A549 (cell line): ENCODE data around the gene PNPLA6. TPM values are rescaled to one million over a fixed set of nuclear protein-coding genes. Genes with fewer than 3 reads are reported as not detected.

Experiments
- ATAC-seq, 2 experiments: fragments of 200-7000 bp in 1 of 2; fragments of >200 bp in 1 of 2; cut with Nextera tagmentation in 1 of 2; cut with Tn5 transposase in 1 of 2; 3 replicates each; pipeline versions ENCODE4 v1.8.0 to v1.9.1; 2018 to 2020; ENCODE audit warnings: mild to moderate bottlenecking in 1 of 2, moderate library complexity in 1 of 2
- CTCF ChIA-PET: fragments of 300-600 bp; sonication (Branson Sonifier 250); formaldehyde crosslinking; extraction: SDS; loops from one replicate; lab custom pipeline; 2021; ENCODE audit warnings: antibody characterized with exemption, inconsistent platforms; lab: Yijun Ruan, JAX
- POLR2A ChIA-PET: fragments of 350-600 bp; formaldehyde crosslinking; extraction: SDS; loops from one replicate; lab custom pipeline; 2021; ENCODE audit warnings: antibody characterized with exemption, inconsistent platforms; lab: Yijun Ruan, JAX
- DNase-seq, 2 experiments: peaks; one replicate each; pipeline versions ENCODE4 v3.0.0 to v3.0.0-alpha.2; 2011 to 2016; ENCODE audit warnings: low read depth in 1 of 2, low spot score in 1 of 2
- FAIRE-seq: peaks from 2 replicates; lab custom pipeline; 2011; peaks lifted over from hg19 to GRCh38; lab: Jason Lieb, UNC
- H3K27ac ChIP-seq, 2 experiments: fragments of >200 bp; sonication (Bioruptor Twin); formaldehyde crosslinking; 3 replicates each; pipeline ENCODE4 v1.5.1; 2016 to 2017
- H3K4me1 ChIP-seq: fragments of >200 bp; sonication (Bioruptor Twin); formaldehyde crosslinking; 3 replicates; pipeline ENCODE4 v1.6.1; 2016
- H3K4me2 ChIP-seq: fragments of >200 bp; sonication (Bioruptor Twin); formaldehyde crosslinking; 3 replicates; pipeline ENCODE4 v1.6.1; 2016
- H3K4me3 ChIP-seq: fragments of >200 bp; sonication (Bioruptor Twin); formaldehyde crosslinking; 3 replicates; pipeline ENCODE4 v1.5.1; 2016
- H3K9me3 ChIP-seq: fragments of >200 bp; sonication (Bioruptor Twin); formaldehyde crosslinking; 3 replicates; pipeline ENCODE4 v1.6.1; 2016
- BCL3 ChIP-seq: fragments of >200 bp; sonication (Bioruptor Twin); formaldehyde crosslinking; IDR thresholded peaks from 3 replicates; pipeline ENCODE4 v1.6.1; 2016
- EHMT2 ChIP-seq: fragments of 200-600 bp; sonication (generic); IDR thresholded peaks from 2 replicates; pipeline ENCODE4 v1.6.1; 2016; ENCODE audit warnings: antibody characterized with exemption, low read depth, mild to moderate bottlenecking, moderate library complexity
- FOSL2 ChIP-seq, 2 experiments: fragments of 450-650 bp in 1 of 2; fragments of >200 bp in 1 of 2; sonication (Bioruptor Twin) in 1 of 2; formaldehyde crosslinking; IDR thresholded peaks; 2 replicates each; pipeline versions ENCODE4 v1.5.0 to v1.6.1; 2016 to 2020; ENCODE audit warnings: mild to moderate bottlenecking in 1 of 2, moderate library complexity in 1 of 2
- HDAC2 ChIP-seq: fragments of 200-600 bp; sonication (generic); IDR thresholded peaks from 2 replicates; pipeline ENCODE4 v1.6.1; 2016
- MAX ChIP-seq: IDR thresholded peaks from 2 replicates; pipeline ENCODE4 v1.6.1; 2012
- MAZ ChIP-seq: fragments of 150-350 bp; IDR thresholded peaks from 2 replicates; pipeline ENCODE4 v1.6.1; 2014; ENCODE audit warnings: antibody characterized with exemption, low read depth, low read length, borderline replicate concordance
- NR3C1 ChIP-seq: fragments of >200 bp; sonication (Bioruptor Twin); formaldehyde crosslinking; IDR thresholded peaks from 3 replicates; pipeline ENCODE4 v1.6.1; 2017
- POLR2A ChIP-seq: IDR thresholded peaks from 2 replicates; pipeline ENCODE4 v1.6.1; 2012; ENCODE audit warnings: mild to moderate bottlenecking, low read length
- REST ChIP-seq: fragments of 200-600 bp; sonication (generic); IDR thresholded peaks from 2 replicates; pipeline ENCODE4 v1.6.1; 2016; ENCODE audit warnings: antibody characterized with exemption, mild to moderate bottlenecking, moderate library complexity
- RFX5 ChIP-seq: fragments of 450-650 bp; IDR thresholded peaks from 2 replicates; pipeline ENCODE4 v1.7.1; 2014; ENCODE audit warnings: antibody characterized with exemption, mild to moderate bottlenecking, moderate library complexity
- ZFP36 ChIP-seq: fragments of 450-650 bp; IDR thresholded peaks from 2 replicates; pipeline ENCODE4 v1.6.1; 2014; ENCODE audit warnings: borderline replicate concordance; ENCODE audit not compliant: partially characterized antibody
- WGBS: methylation state at CpG from one replicate; pipeline ENCODE4 v1.1.6; 2017; ENCODE audit errors: missing lambda C conversion rate; 5-methylcytosine and 5-hydroxymethylcytosine counted together
- polyA plus RNA-seq, 4 experiments: library from polyadenylated mRNA; depleted of rRNA in 3 of 4; stranded (reverse); fragments of >200 nt; fragmentation: RNase III in 1 of 4; extraction: RNeasy Plus Mini Kit Qiagen cat#74134 plus additional on column Dnase treatment in 1 of 4; gene quantifications; 2 replicates in 3 of 4; 3 replicates in 1 of 4; pipeline ENCODE4 v1.2.3, GENCODE V29; 2011 to 2017
- TF ChIP-seq, protein P1 (sequence below): fragments of >200 bp; sonication (Bioruptor Twin); formaldehyde crosslinking; IDR thresholded peaks from 2 replicates; pipeline ENCODE4 v1.6.1; 2016
- TF ChIP-seq, protein P2 (sequence below): IDR thresholded peaks from 2 replicates; pipeline ENCODE4 v1.6.1; 2012; ENCODE audit warnings: low read depth, borderline replicate concordance

PNPLA6 gene
- polyA plus RNA-seq, 2 of the 4 experiments (the other 2 are of a cell fraction) = 17.0 to 58.1 TPM

GRCh38 chr19:7506385-7507328 lies 28.9 kb upstream of the PNPLA6 start:
- peak overlapping the region; percentile 57 for H3K4me3 ChIP-seq
- H3K27ac ChIP-seq = peak overlapping the region; percentile 82 to 85
- 12% methylated on average over 16 of the region's 20 CpGs for WGBS
- peak; percentile 23 for TF ChIP-seq ZFP36
- TF ChIP-seq, protein P1, sequence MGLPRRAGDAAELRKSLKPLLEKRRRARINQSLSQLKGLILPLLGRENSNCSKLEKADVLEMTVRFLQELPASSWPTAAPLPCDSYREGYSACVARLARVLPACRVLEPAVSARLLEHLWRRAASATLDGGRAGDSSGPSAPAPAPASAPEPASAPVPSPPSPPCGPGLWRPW = no peak
- FAIRE-seq = no peak
- DNase-seq = peak; percentile 62 to 99
- peaks cover 23% of the 10 kb centered on the region for H3K4me1 ChIP-seq
- H3K4me2 ChIP-seq = peak overlapping the region; percentile 98
- ATAC-seq = peak; percentile 87 to 92
- ChIA-PET POLR2A (interaction anchor here (0.7 to 2.2 kb wide), 5 partner anchors 9 to 407 kb away, joined by 3 to 12 read pairs (median 3); partner anchors contain the start of gene MCOLN1), CTCF (interaction anchor here (0.6 to 0.8 kb wide), 2 partner anchors 11 to 127 kb away, joined by 3 to 4 read pairs; no protein-coding TSS in a partner anchor)
- H3K9me3 ChIP-seq = no peaks in the 10 kb centered on the region

DNA sequence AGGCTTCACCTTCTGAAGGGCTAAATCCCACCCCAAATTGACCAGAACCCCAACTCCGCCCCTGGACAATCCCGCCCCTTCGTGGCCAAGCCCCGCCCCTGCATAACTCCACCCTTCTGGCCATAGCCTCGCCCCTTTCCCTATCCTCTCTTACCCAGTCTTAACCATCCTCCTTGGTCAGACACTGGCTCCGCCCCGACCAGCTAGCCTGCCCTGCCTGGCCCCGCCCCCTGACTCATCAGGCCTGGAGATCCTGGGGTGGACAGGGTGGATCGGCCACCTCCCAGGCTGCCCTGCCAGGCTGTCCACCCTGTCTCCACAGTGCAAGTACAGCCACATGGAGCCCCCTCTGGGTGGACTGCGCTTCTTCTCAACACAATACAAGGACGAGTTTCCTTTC lies 27.6 kb upstream of the PNPLA6 start:
- ATAC-seq = peak; percentile 71 to 86
- Histone ChIP-seq H3K27ac (peak overlapping the region; percentile 72 to 82), H3K4me1 (peaks cover 23% of the 10 kb centered on the region), H3K4me3 (no peak overlapping the region), H3K4me2 (peak overlapping the region; percentile 98), H3K9me3 (no peaks in the 10 kb centered on the region)
- peak; percentile 79 to 93 for DNase-seq
- TF ChIP-seq HDAC2 (no peak), FOSL2 (IDR thresholded peaks at IDR 0.05) (no peak), FOSL2 (CRISPR knock-in tag; IDR thresholded peaks at IDR 0.05) (peak; percentile 69), POLR2A (peak; percentile 44), BCL3 (no peak), RFX5 (no peak)
- POLR2A ChIA-PET = interaction anchor here (2.2 kb wide), 1 partner anchor 15 kb away, joined by 10 read pairs; the partner anchor contains the start of gene MCOLN1
- CTCF ChIA-PET = interaction anchor here (0.8 kb wide), 1 partner anchor 9 kb away, joined by 4 read pairs; no protein-coding TSS in a partner anchor
- no peak for FAIRE-seq
- WGBS = 7% methylated on average over 4 of the region's 11 CpGs

- DNase-seq (no peak), FAIRE-seq (no peak), ATAC-seq (no peak)
- Histone ChIP-seq H3K4me1 (peaks cover 23% of the 10 kb centered on the region), H3K9me3 (no peaks in the 10 kb centered on the region), H3K4me3 (no peak overlapping the region), H3K4me2 (no peak overlapping the region), H3K27ac (no peak overlapping the region)
- CTCF ChIA-PET = no interaction called here
- TF ChIP-seq NR3C1 (no peak), REST (peak; percentile 87), MAZ (no peak), EHMT2 (0 out of 2 replicates have a peak, but pooled peaks have one; percentile 29), MAX (no peak)
- TF ChIP-seq, protein P2, sequence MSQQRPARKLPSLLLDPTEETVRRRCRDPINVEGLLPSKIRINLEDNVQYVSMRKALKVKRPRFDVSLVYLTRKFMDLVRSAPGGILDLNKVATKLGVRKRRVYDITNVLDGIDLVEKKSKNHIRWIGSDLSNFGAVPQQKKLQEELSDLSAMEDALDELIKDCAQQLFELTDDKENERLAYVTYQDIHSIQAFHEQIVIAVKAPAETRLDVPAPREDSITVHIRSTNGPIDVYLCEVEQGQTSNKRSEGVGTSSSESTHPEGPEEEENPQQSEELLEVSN = no peak
- 46% methylated on average over 3 of the region's 3 CpGs for WGBS
- POLR2A ChIA-PET = no interaction called here
These were observed 25.9 kb upstream of the PNPLA6 start for GRCh38 chr19:7509625-7510024.
